Muscle of arm (tissue), 14 donors: ENCODE measurements around the gene ZNF366. TPM values are rescaled to one million over a fixed set of nuclear protein-coding genes. Genes with fewer than 3 reads are reported as not detected.

ENCODE experiments used
- DNase-seq: peaks from one replicate; pipeline ENCODE4 v3.0.0-alpha.2; 2013
- long read RNA-seq, 11 donors: transcript quantifications; one replicate each; lab custom pipeline, GENCODE V29; 2026
- polyA plus RNA-seq, 12 donors: library from polyadenylated mRNA; unstranded; fragments of 120-200 nt; gene quantifications; one replicate each; pipeline ENCODE4 v1.2.1, GENCODE V29; 2013; ENCODE audit not compliant: insufficient read length in 12 of 12

The ZNF366 gene, protein sequence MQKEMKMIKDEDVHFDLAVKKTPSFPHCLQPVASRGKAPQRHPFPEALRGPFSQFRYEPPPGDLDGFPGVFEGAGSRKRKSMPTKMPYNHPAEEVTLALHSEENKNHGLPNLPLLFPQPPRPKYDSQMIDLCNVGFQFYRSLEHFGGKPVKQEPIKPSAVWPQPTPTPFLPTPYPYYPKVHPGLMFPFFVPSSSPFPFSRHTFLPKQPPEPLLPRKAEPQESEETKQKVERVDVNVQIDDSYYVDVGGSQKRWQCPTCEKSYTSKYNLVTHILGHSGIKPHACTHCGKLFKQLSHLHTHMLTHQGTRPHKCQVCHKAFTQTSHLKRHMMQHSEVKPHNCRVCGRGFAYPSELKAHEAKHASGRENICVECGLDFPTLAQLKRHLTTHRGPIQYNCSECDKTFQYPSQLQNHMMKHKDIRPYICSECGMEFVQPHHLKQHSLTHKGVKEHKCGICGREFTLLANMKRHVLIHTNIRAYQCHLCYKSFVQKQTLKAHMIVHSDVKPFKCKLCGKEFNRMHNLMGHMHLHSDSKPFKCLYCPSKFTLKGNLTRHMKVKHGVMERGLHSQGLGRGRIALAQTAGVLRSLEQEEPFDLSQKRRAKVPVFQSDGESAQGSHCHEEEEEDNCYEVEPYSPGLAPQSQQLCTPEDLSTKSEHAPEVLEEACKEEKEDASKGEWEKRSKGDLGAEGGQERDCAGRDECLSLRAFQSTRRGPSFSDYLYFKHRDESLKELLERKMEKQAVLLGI
- 1 to 10 TPM in 10 of 12 donors, not detected in 2; 2.3 to 3.8 (median 2.8) TPM for polyA plus RNA-seq
- long read RNA-seq, donor 1: 0 reads
- long read RNA-seq, donor 2: 0 reads
- long read RNA-seq, donor 3: 0 reads
- long read RNA-seq, donor 4: 0 reads
- long read RNA-seq, donor 5: 0 reads
- long read RNA-seq, donor 6: 0 reads
- long read RNA-seq, donor 7: 0 reads
- long read RNA-seq, donor 8: 0 reads
- long read RNA-seq, donor 9: 0 reads
- long read RNA-seq, donor 10, partial matches to known transcripts: 0 of 1 reads
- long read RNA-seq, donor 10, other reads (novel, unspliced or antisense): 0 of 1 reads
- long read RNA-seq, donor 11: 0 reads

- DNase-seq: no peak
Observed at GRCh38 chr5:72507231-72507906, at the start of gene ZNF366. Gene ZNF366 (minus strand): TSS chr5:72507410. CDS start chr5:72461496, 45,914 bp downstream.

GRCh38 chr5:72556351-72557166, 49.3 kb upstream of the ZNF366 start:
- DNase-seq: peak; percentile 74

GRCh38 chr5:72555871-72556270, 48.7 kb upstream of the ZNF366 start:
- no peak for DNase-seq

DNA sequence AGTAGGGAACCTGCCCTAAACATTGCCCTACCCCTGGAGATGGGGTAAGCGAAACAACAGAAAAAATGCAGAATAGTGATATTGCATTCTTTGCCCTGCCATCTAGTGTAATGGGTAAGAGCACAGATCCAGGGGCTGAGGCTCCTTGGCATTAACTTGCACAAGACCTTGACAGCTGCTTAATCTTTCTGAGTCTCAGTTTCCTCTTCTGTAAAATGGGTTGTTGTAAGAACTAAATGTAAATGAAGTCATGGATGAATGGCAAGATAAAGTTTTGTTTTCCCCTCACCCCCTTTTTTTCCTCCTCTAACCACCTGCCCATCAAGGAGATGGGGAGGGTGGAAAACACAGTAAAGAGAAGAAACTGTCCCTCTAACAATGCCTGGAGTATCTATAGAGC, 47.7 kb upstream of the ZNF366 start:
- DNase-seq: no peak

DNA sequence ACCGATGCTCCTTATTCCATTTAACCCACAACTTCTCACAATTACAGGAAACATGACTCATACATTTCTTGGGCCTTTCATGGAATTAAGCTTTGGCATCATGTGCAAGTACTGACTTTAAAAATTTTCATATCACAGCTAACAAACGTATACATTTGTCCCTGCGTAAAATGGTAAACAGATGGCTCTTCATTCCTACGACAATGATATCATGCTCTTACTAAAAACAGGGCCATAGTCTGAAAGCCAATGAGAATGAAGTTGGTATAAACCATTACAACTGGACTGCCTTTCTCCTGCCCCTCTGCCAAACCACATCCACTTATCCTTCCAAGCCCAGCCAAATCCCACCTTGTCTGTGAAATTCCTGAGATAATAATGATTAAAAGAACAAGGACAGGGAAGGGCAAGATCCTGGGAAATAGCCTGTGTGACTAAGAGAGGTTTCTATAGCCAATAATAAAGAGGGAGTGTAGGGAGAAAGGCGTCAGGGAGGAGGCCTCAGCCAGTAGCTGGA, 44.9 kb upstream of the ZNF366 start:
- no peak for DNase-seq

GRCh38 chr5:72550595-72550994, 43.4 kb upstream of the ZNF366 start:
- DNase-seq: no peak

GRCh38 chr5:72543811-72544210, 36.6 kb upstream of the ZNF366 start:
- no peak for DNase-seq

GRCh38 chr5:72543365-72543764, 36.2 kb upstream of the ZNF366 start:
- no peak for DNase-seq

DNA sequence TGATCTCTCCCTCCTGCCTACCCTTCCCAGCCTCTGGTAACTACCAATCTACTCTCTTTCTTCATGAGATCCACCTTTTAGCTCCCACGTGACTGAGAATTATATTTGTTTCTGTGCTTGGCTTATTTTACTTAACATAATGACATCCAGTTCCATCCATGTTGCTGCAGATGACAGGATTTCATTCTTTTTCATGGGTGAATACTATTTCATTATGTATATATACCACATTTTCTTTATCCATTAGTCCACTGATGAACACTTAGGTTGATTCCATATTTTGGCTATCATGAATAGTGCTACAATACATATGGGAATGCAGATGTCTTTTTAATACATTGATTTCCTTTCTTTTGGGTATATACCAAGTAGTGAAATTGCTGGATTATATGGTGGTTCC, 35.5 kb upstream of the ZNF366 start:
- DNase-seq: no peak

DNA sequence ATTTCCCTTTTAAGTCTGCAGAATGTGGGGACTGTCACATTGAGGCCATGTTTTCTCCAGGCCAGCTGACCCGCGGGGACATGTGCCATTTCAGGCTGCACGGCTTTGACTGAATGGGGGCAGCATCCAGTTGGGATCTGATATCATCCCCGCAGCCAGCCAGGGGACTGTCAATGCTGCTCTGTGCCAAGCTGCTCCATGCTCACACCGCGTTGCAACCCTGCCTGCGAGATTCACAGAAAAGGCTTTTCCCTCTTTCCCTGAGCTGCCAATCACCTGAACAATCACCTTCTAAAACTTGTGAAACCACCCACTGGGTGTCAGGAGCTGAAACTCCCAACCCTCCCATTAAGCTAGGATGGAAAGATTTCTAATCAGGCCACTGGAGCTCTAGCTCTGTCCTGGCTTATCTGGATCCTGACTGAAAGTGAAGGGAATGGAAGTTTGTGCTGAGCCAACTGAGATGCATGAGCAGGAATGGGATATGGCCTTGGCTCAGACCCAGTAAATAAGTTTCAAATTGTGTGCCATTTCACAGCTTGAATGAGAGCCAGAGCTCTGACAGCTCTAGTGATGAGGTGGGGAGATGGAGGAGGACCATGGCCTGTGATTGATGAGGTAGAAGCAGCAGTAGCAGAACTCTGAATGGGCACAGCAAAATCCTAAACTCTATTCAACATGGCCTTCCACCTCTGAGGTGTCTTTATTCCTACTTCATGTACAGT, 34.5 kb upstream of the ZNF366 start:
- no peak for DNase-seq

DNA sequence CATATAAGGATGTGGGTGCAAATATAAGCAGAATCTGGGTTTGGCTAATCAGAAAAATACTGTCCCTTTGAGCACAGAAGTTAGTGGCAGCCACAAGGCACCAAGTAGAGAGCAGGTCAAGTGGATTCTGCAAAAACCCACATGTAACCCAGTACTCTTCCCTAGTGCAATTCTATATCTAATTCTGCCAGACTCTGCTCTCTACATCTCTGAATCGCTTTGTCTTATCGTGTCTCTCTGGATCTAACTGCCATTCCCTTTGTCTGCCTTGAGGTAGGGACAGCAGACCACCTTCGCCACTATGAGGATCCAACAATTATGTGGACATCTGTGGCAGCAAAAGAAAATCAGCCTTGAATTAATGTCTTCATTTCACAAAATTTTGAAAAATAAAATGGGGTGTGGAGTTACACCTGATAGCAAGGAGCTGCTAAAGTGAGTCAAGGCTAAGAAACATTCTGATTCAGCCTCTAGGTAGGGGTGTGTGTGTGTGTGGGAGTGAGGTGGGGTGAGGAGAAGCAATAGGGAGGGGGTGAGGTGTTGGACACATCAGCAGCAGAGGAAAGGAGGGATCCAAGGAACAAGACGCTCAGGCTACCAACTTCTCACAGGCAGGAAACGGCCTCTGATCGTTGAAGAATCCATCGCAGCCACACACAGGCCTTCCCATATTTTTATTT, 33.7 kb upstream of the ZNF366 start:
- no peak for DNase-seq

DNA sequence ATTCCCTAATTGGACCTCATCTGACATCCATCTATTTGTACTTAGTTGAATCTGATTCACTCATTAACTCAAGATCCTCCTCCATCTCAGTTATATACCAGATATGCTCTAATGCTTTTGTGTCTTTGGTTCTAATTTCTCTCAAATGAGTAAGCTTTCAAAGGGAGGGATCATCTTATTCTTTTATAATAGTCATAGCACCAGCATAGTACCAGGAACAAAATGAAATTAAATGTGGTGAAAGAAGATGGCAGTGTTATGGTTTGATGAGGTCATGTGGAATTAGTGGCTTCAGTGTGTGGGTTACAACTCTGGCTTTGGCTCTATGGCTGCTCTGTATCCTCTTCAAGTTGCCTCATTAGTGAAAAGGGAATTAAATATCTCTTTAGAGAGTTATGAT, 32.5 kb upstream of the ZNF366 start:
- no peak for DNase-seq

- no peak for DNase-seq
Observed at GRCh38 chr5:72539038-72539437, 31.8 kb upstream of the ZNF366 start.

GRCh38 chr5:72537166-72537565, 30.0 kb upstream of the ZNF366 start:
- DNase-seq: no peak

DNA sequence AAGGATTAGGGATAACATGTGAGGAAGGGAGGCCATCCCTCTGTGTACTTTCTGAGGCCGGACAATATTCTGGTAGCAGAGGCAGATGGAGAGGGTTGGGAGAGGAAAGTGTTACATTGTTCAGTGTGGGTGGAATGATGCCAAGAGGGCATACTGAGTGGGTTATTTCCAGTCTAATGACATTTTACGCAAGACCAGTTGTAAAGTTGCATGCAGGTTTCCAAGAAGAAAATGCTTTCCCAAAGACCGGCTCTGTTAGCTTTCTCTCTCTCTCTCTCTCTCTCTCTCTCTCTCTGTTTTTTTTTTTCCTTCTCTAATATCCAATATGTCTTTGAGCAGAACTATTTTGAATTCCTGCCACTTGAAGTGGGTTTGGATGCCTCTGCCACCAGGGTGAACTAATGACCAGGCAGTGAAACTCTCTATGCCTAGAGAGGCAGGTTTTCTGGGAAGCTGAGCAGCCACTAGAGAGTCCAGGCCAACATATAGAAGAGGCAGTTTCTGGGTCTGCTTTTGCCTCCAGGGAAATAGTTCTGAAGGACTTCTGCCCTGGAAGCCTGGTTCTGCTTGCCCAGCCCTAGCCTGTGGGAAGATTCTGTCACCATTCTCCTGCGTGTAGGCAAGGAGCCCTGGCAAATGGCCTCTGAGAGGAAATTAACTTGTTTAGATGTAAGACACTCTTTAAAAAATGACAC, 24.4 kb upstream of the ZNF366 start:
- DNase-seq: no peak

DNA sequence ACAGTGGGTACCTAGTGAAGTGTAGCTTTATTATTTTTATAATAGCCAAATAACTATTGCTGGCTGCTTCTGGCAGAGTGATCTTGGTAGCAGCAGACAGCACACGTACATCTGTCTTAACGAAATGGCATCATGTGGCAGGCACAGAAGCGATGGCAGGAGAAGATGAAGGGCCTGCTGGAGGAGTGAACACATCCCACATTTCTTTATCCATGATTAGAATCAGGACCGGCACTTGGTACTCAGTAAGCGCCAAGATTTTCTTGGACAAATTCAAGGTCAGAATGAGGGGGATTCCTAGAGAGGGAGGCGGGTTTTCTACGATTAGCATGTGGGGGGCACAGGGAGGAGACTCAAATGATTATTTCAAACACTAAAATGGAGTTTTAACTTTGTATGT, 23.0 kb upstream of the ZNF366 start:
- DNase-seq: no peak

DNA sequence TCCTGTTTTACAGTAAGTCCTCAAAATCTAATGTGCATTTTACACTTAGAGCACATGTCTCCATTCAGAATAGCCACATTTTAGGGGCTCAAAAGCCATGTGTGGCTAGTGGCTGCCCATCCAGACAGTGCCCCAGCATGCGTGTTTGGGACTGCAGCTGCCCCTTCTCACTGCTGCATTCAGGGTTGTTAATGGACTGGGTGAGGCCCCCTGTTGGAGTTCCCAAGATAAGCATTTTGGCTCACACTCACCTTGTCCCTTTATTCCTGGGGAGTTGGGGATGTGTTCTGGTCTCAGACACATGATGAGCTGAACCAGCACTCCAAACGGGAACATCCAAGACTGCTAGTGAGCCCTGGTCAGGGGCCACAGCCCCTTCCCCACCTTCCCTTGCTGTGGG, 22.2 kb upstream of the ZNF366 start:
- no peak for DNase-seq

DNA sequence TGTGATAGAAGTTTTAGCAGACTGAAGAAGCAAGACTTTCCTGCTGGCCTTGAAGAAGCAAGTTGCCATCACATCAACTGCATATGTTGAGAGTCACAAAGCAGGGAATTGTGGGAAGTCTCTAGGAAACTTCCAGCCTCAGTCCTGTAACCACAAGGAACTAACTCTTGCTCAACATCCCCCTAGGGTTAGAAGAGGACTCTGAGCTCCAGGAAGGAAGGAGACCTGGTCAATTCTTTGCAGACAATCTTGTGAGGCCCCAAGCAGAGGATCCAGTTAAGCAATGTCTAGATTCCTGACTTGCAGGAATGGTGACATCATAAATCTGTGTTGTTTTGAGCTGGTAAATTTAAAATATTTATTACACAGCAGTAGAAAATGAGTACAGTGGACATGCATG, 18.6 kb upstream of the ZNF366 start:
- no peak for DNase-seq
